Neural cell (in vitro differentiated cells): ENCODE measurements around the gene RHOF. TPM values are rescaled to one million over a fixed set of nuclear protein-coding genes. Genes with fewer than 3 reads are reported as not detected.

Experiments used
- H2AFZ ChIP-seq: fragments of 200-600, 300-800 bp; sonication (generic), shearing (Covaris generic); 2 replicates; pipeline ENCODE4 v1.6.0; 2014; ENCODE audit warnings: low read depth, mild to moderate bottlenecking, antibody characterized with exemption, low read length, moderate library complexity
- H3F3A ChIP-seq: fragments of 200-600 bp; shearing (Covaris generic); 2 replicates; pipeline ENCODE4 v1.6.1; 2016; ENCODE audit warnings: mild to moderate bottlenecking, moderate library complexity, mixed read lengths, antibody characterized with exemption, low read length; ENCODE audit not compliant: insufficient read depth, poor library complexity, severe bottlenecking
- H3K27ac ChIP-seq: fragments of 200-600, 300-800 bp; sonication (generic), shearing (Covaris generic); 2 replicates; pipeline ENCODE4 v1.5.1; 2014; ENCODE audit warnings: mild to moderate bottlenecking, low read length, moderate library complexity
- H3K27me3 ChIP-seq: fragments of 300-800, 200-600 bp; sonication (generic), shearing (Covaris generic); 2 replicates; pipeline ENCODE4 v1.6.0; 2014; ENCODE audit warnings: mild to moderate bottlenecking, low read depth, low read length, moderate library complexity; ENCODE audit not compliant: insufficient read depth
- H3K36me3 ChIP-seq: fragments of 300-800, 200-600 bp; sonication (generic), shearing (Covaris generic); 2 replicates; pipeline ENCODE4 v1.5.1; 2014; ENCODE audit warnings: mild to moderate bottlenecking, antibody characterized with exemption, low read length, moderate library complexity; ENCODE audit not compliant: insufficient read depth
- H3K4me2 ChIP-seq: fragments of 300-800, 200-600 bp; sonication (generic), shearing (Covaris generic); 2 replicates; pipeline ENCODE4 v1.6.0; 2014; ENCODE audit warnings: mild to moderate bottlenecking, low read length
- H3K4me3 ChIP-seq: fragments of 300-800, 200-600 bp; sonication (generic), shearing (Covaris generic); 2 replicates; pipeline ENCODE4 v1.5.1; 2014; ENCODE audit warnings: mild to moderate bottlenecking, low read length, moderate library complexity
- H3K79me2 ChIP-seq: fragments of 200-600 bp; shearing (Covaris generic); replicated peaks from 2 replicates; pipeline ENCODE4 v1.6.0; 2014; ENCODE audit warnings: mild to moderate bottlenecking, low read length, moderate library complexity; ENCODE audit not compliant: insufficient read depth
- H3K9ac ChIP-seq: fragments of 300-800, 200-600 bp; sonication (generic), shearing (Covaris generic); 2 replicates; pipeline ENCODE4 v1.6.1; 2016; ENCODE audit warnings: mild to moderate bottlenecking, low read length, mixed read lengths
- H3K9me2 ChIP-seq: fragments of 200-600 bp; shearing (Covaris generic); 2 replicates; pipeline ENCODE4 v1.6.1; 2016; ENCODE audit warnings: mild to moderate bottlenecking, low read length, mixed read lengths; ENCODE audit not compliant: insufficient read depth
- H3K9me3 ChIP-seq: fragments of 200-600, 300-800 bp; sonication (generic), shearing (Covaris generic); 2 replicates; pipeline ENCODE4 v1.6.1; 2016; ENCODE audit warnings: mild to moderate bottlenecking, mixed run types, low read length, moderate library complexity, mixed read lengths
- H4K20me1 ChIP-seq: fragments of 200-600 bp; shearing (Covaris generic); 2 replicates; pipeline ENCODE4 v1.6.1; 2016; ENCODE audit warnings: mild to moderate bottlenecking, mixed run types; ENCODE audit not compliant: insufficient read depth
- CTCF ChIP-seq: fragments of 450-650 bp; IDR thresholded peaks from 2 replicates; pipeline ENCODE4 v1.5.1; 2014; ENCODE audit warnings: antibody characterized with exemption, mild to moderate bottlenecking, moderate library complexity; ENCODE audit not compliant: poor library complexity, severe bottlenecking
- EP300 ChIP-seq: fragments of 450-650 bp; conservative IDR thresholded peaks from 2 replicates; pipeline ENCODE4 v1.6.1; 2014; ENCODE audit warnings: antibody characterized with exemption, mild to moderate bottlenecking, moderate library complexity; ENCODE audit not compliant: poor library complexity, severe bottlenecking
- EZH2 ChIP-seq: fragments of 200-600, 300-800 bp; shearing (Covaris generic), sonication (generic); IDR thresholded peaks from 2 replicates; pipeline ENCODE4 v1.6.1; 2014; ENCODE audit warnings: antibody characterized with exemption, low read length, borderline replicate concordance, mild to moderate bottlenecking; ENCODE audit not compliant: insufficient read depth, poor library complexity, severe bottlenecking
- MXI1 ChIP-seq: fragments of 450-650 bp; conservative IDR thresholded peaks from 2 replicates; pipeline ENCODE4 v1.6.1; 2014; ENCODE audit warnings: antibody characterized with exemption, mild to moderate bottlenecking; ENCODE audit not compliant: poor library complexity, severe bottlenecking
- POLR2AphosphoS5 ChIP-seq: IDR thresholded peaks from 2 replicates; pipeline ENCODE4 v1.6.1; 2012
- RAD21 ChIP-seq: fragments of 450-650 bp; conservative IDR thresholded peaks from 2 replicates; pipeline ENCODE4 v1.6.1; 2014; ENCODE audit warnings: antibody characterized with exemption, mild to moderate bottlenecking, moderate library complexity
- REST ChIP-seq: IDR thresholded peaks from 2 replicates; pipeline ENCODE4 v1.6.1; 2012; ENCODE audit warnings: borderline replicate concordance
- SMC3 ChIP-seq: fragments of 450-650 bp; conservative IDR thresholded peaks from 2 replicates; pipeline ENCODE4 v1.6.1; 2014; ENCODE audit warnings: antibody characterized with exemption, mild to moderate bottlenecking, moderate library complexity; ENCODE audit not compliant: poor library complexity
- TAF1 ChIP-seq: IDR thresholded peaks from 2 replicates; pipeline ENCODE4 v1.6.1; 2012; ENCODE audit warnings: low read depth
- polyA plus RNA-seq: library from polyadenylated mRNA; depleted of rRNA; stranded (reverse); fragments of >200 nt; gene quantifications from 2 replicates; pipeline ENCODE4 v1.2.3, GENCODE V29; 2014

Gene RHOF
- polyA plus RNA-seq, 1 donor from 2014 or later = 14.7 TPM

- Histone ChIP-seq H3K9me3 (no peaks in the 10 kb centered on the region), H3F3A (no peaks in the 10 kb centered on the region), H3K4me3 (no peak overlapping the region), H3K79me2 (no peaks in the 10 kb centered on the region), H4K20me1 (no peaks in the 10 kb centered on the region), H2AFZ (no peak overlapping the region), H3K4me2 (no peak overlapping the region), H3K36me3 (no peaks in the 10 kb centered on the region), H3K27ac (no peak overlapping the region), H3K27me3 (no peaks in the 10 kb centered on the region), H3K9ac (no peak overlapping the region), H3K9me2 (no peaks in the 10 kb centered on the region)
- TF ChIP-seq REST = no peak
- TF ChIP-seq CTCF = no peak
- no peak for TF ChIP-seq EZH2
- no peak for TF ChIP-seq SMC3
- no peak for TF ChIP-seq EP300
- no peak for TF ChIP-seq RAD21
- no peak for TF ChIP-seq TAF1
- no peak for TF ChIP-seq MXI1
- no peak for TF ChIP-seq POLR2AphosphoS5
These were observed 24.1 kb downstream of the RHOF start for GRCh38 chr12:121769297-121769830.

- no peak overlapping the region for H3K27ac ChIP-seq
- H3K9me3 ChIP-seq = no peaks in the 10 kb centered on the region
- H3K4me3 ChIP-seq = no peak overlapping the region
- TF ChIP-seq MXI1 (no peak), EP300 (no peak), EZH2 (no peak), REST (no peak), TAF1 (no peak), POLR2AphosphoS5 (no peak), RAD21 (no peak), CTCF (no peak), SMC3 (no peak)
- H3K79me2 ChIP-seq = no peaks in the 10 kb centered on the region
- no peak overlapping the region for H3K4me2 ChIP-seq
- H3K27me3 ChIP-seq = no peaks in the 10 kb centered on the region
- H2AFZ ChIP-seq = no peak overlapping the region
- no peaks in the 10 kb centered on the region for H3F3A ChIP-seq
- no peak overlapping the region for H3K9ac ChIP-seq
- H4K20me1 ChIP-seq = no peaks in the 10 kb centered on the region
- H3K9me2 ChIP-seq = no peaks in the 10 kb centered on the region
- H3K36me3 ChIP-seq = no peaks in the 10 kb centered on the region
These were observed 25.9 kb downstream of the RHOF start for GRCh38 chr12:121767525-121768016.
